GM23338 (cell line): Measurements from ENCODE around the gene RYR1.

Source experiments
- CREB1 ChIP-seq: fragments of 250-450 bp; sonication (Bioruptor Pico); IDR thresholded peaks from 2 replicates; pipeline ENCODE4 v1.5.0; 2020; ENCODE audit warnings: low read depth, mild to moderate bottlenecking, moderate library complexity
- CTCF ChIP-seq, 2 experiments: fragments of 200-600 bp in 1 of 2; sonication (generic) in 1 of 2; conservative IDR thresholded peaks; 2 replicates each; pipeline versions ENCODE4 v1.5.1 to v1.6.1; 2016 to 2017; ENCODE audit warnings: antibody characterized with exemption in 2 of 2, low read depth in 2 of 2, mild to moderate bottlenecking in 2 of 2, moderate library complexity in 1 of 2
- EZH2 ChIP-seq: fragments of 200-600 bp; sonication (generic); IDR thresholded peaks from one replicate; pipeline ENCODE4 v1.8.0; 2017; ENCODE audit warnings: antibody characterized with exemption, mild to moderate bottlenecking, low read depth; ENCODE audit not compliant: unreplicated experiment
- EZH2phosphoT487 ChIP-seq: fragments of 200-600 bp; sonication (generic); IDR thresholded peaks from one replicate; pipeline ENCODE4 v1.8.1; 2018; ENCODE audit warnings: antibody characterized with exemption; ENCODE audit not compliant: unreplicated experiment
- POLR2AphosphoS5 ChIP-seq: IDR thresholded peaks from 2 replicates; pipeline ENCODE4 v1.6.1; 2016; ENCODE audit warnings: antibody characterized with exemption, low read depth
- REST ChIP-seq: IDR thresholded peaks from one replicate; pipeline ENCODE4 v1.6.1; 2018; ENCODE audit warnings: antibody characterized with exemption; ENCODE audit not compliant: unreplicated experiment
- ZNF114 ChIP-seq: fragments of 250-450 bp; sonication (Bioruptor Pico); IDR thresholded peaks from 2 replicates; pipeline ENCODE4 v1.5.0; 2020; ENCODE audit warnings: mild to moderate bottlenecking, moderate library complexity
- ZNF331 ChIP-seq: fragments of 250-450 bp; sonication (Bioruptor Pico); IDR thresholded peaks from 2 replicates; pipeline ENCODE4 v1.5.0; 2020; ENCODE audit warnings: low read depth, mild to moderate bottlenecking, moderate library complexity
- TF ChIP-seq, protein P1 (sequence below): IDR thresholded peaks from 2 replicates; pipeline ENCODE4 v1.6.1; 2016; ENCODE audit warnings: antibody characterized with exemption

DNA sequence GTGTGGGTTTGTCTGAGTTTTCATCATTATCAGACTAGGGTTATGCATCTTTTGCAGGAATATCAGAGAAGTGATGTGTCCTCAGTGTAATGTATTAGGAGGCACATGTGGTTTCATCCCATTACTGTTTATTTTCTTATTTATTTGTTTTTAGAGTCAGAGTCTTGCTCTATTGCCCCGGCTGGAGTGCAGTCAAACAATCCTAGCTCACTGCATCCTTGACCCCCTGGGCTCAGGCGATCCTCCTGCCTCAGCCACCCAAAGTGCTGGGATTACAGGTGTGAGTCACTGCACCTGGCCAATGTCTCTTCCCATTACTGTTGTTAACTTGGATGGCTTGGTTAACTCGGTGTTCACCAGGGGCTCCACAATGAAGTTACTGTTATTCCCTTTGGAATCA, 116.9 kb downstream of the RYR1 start:
- no peak for TF ChIP-seq CTCF (conservative IDR thresholded peaks at IDR 0.05; ENCODE audit: low read depth in 2 of 2)
- TF ChIP-seq POLR2AphosphoS5 = no peak
- TF ChIP-seq EZH2phosphoT487 = no peak
- no peak for TF ChIP-seq REST
- no peak for TF ChIP-seq EZH2
- TF ChIP-seq, protein P1, sequence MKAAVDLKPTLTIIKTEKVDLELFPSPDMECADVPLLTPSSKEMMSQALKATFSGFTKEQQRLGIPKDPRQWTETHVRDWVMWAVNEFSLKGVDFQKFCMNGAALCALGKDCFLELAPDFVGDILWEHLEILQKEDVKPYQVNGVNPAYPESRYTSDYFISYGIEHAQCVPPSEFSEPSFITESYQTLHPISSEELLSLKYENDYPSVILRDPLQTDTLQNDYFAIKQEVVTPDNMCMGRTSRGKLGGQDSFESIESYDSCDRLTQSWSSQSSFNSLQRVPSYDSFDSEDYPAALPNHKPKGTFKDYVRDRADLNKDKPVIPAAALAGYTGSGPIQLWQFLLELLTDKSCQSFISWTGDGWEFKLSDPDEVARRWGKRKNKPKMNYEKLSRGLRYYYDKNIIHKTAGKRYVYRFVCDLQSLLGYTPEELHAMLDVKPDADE = no peak
- no peak for TF ChIP-seq ZNF114 (CRISPR knock-in tag)
- no peak for TF ChIP-seq CREB1
- no peak for TF ChIP-seq ZNF331 (CRISPR knock-in tag)
